Measurements from ENCODE around the gene IL22RA1.

- TF ChIP-seq PPARA (CRISPR knock-in tag; IDR thresholded peaks at IDR 0.05; ENCODE audit: borderline replicate concordance) (no peak), ISL1 (CRISPR knock-in tag; IDR thresholded peaks at IDR 0.05) (no peak), ZFP3 (CRISPR knock-in tag; IDR thresholded peaks at IDR 0.05) (no peak), CSRNP3 (CRISPR knock-in tag; IDR thresholded peaks at IDR 0.05) (no peak), ZNF565 (CRISPR knock-in tag; conservative IDR thresholded peaks at IDR 0.05; ENCODE audit: low read depth) (no peak), CSDC2 (CRISPR knock-in tag; IDR thresholded peaks at IDR 0.05) (no peak), POU6F1 (CRISPR knock-in tag; IDR thresholded peaks at IDR 0.05; ENCODE audit: borderline replicate concordance, low read depth) (no peak), ESRRG (CRISPR knock-in tag; IDR thresholded peaks at IDR 0.05) (no peak), PATZ1 (CRISPR knock-in tag; IDR thresholded peaks at IDR 0.05; ENCODE audit: borderline replicate concordance) (no peak), SNAI2 (CRISPR knock-in tag; IDR thresholded peaks at IDR 0.05) (no peak), BACH2 (CRISPR knock-in tag; IDR thresholded peaks at IDR 0.05; ENCODE audit: borderline replicate concordance) (no peak), ZC3H10 (CRISPR knock-in tag; IDR thresholded peaks at IDR 0.05) (no peak), ZFP30 (CRISPR knock-in tag; IDR thresholded peaks at IDR 0.05) (no peak), ARNTL (CRISPR knock-in tag; IDR thresholded peaks at IDR 0.05; ENCODE audit: borderline replicate concordance, low read depth) (no peak)
Observed at GRCh38 chr1:24139841-24140425, 3.0 kb downstream of the IL22RA1 start.

All from SK-N-SH treated with all-trans-retinoic acid at 6 μM for 48 hours (cell line).